ENCODE measurements around the gene SBF2. TPM values are rescaled to one million over a fixed set of nuclear protein-coding genes. Genes with fewer than 3 reads are reported as not detected.

Gene SBF2
- total and polyA plus RNA-seq, 2 of the 13 experiments (the other 11 are each of a cell fraction or from before 2014, with no cell fraction given): 24.0 to 45.8 TPM

DNA sequence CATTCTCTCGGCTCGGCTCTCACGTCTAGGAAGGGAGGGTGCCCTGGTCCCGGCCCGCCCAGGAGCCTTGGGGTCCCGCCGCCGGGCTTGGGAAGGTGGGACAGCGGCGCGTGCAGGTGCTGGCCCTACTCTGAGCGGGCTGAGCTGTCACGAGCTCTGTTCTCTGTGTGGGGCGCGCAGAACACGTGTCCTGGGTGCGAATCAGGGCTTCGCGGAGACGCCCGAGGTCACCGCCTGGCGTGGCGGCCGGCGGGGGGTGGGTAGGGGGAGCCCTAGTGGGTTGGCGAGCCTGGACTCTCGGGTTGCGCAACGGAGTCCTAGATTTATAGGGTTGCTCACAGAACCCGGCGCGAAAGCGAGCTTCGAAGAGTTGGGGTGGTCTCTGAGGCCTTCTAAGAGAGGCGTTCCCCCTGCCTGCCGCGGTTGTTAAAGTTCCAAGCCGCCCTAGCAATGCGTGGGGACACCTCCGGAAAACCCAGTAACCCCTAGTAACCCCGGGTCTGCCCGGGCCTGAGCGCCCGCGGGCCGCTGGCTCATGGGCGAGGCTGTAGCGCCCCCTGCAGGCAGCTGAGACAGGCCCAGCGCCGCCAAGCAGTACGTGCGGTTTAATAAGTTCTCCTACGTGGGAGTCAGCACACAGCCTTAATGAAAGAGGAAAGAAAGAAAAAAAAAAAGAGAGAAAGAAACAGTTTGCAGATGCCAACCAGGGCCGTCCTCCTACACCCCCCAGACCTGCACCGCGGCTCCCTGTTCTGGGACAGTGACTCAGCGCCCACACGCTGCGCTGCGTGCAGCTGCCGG, 13.6 kb upstream of the SBF2 start (continued):
- no peak for TF ChIP-seq FLYWCH1 (CRISPR knock-in tag; IDR thresholded peaks at IDR 0.05)
- TF ChIP-seq HMG20A (CRISPR knock-in tag; IDR thresholded peaks at IDR 0.05; ENCODE audit: borderline replicate concordance): peak; percentile 11; the same call in 1 of the 2 replicates
- TF ChIP-seq, protein P1, sequence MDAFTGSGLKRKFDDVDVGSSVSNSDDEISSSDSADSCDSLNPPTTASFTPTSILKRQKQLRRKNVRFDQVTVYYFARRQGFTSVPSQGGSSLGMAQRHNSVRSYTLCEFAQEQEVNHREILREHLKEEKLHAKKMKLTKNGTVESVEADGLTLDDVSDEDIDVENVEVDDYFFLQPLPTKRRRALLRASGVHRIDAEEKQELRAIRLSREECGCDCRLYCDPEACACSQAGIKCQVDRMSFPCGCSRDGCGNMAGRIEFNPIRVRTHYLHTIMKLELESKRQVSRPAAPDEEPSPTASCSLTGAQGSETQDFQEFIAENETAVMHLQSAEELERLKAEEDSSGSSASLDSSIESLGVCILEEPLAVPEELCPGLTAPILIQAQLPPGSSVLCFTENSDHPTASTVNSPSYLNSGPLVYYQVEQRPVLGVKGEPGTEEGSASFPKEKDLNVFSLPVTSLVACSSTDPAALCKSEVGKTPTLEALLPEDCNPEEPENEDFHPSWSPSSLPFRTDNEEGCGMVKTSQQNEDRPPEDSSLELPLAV (CRISPR knock-in tag; conservative IDR thresholded peaks at IDR 0.05; ENCODE audit: low read depth): no peak
- TF ChIP-seq, protein P2, sequence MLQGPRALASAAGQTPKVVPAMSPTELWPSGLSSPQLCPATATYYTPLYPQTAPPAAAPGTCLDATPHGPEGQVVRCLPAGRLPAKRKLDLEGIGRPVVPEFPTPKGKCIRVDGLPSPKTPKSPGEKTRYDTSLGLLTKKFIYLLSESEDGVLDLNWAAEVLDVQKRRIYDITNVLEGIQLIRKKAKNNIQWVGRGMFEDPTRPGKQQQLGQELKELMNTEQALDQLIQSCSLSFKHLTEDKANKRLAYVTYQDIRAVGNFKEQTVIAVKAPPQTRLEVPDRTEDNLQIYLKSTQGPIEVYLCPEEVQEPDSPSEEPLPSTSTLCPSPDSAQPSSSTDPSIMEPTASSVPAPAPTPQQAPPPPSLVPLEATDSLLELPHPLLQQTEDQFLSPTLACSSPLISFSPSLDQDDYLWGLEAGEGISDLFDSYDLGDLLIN (CRISPR knock-in tag; IDR thresholded peaks at IDR 0.05; ENCODE audit: borderline replicate concordance): no peak
- peak; percentile 94 for TF ChIP-seq RAD21 (CRISPR knock-in tag; IDR thresholded peaks at IDR 0.05)
- no peak for TF ChIP-seq TBL1XR1 (IDR thresholded peaks at IDR 0.05; ENCODE audit: borderline replicate concordance, low read length, partially characterized antibody)
- TF ChIP-seq, protein P3, sequence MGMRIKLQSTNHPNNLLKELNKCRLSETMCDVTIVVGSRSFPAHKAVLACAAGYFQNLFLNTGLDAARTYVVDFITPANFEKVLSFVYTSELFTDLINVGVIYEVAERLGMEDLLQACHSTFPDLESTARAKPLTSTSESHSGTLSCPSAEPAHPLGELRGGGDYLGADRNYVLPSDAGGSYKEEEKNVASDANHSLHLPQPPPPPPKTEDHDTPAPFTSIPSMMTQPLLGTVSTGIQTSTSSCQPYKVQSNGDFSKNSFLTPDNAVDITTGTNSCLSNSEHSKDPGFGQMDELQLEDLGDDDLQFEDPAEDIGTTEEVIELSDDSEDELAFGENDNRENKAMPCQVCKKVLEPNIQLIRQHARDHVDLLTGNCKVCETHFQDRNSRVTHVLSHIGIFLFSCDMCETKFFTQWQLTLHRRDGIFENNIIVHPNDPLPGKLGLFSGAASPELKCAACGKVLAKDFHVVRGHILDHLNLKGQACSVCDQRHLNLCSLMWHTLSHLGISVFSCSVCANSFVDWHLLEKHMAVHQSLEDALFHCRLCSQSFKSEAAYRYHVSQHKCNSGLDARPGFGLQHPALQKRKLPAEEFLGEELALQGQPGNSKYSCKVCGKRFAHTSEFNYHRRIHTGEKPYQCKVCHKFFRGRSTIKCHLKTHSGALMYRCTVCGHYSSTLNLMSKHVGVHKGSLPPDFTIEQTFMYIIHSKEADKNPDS (CRISPR knock-in tag; IDR thresholded peaks at IDR 0.05): no peak
- TF ChIP-seq IRX3 (CRISPR knock-in tag; IDR thresholded peaks at IDR 0.05; ENCODE audit: borderline replicate concordance, low read depth): 0 out of 2 replicates have a peak, but pooled peaks have one; percentile 36
- TF ChIP-seq, protein P4, sequence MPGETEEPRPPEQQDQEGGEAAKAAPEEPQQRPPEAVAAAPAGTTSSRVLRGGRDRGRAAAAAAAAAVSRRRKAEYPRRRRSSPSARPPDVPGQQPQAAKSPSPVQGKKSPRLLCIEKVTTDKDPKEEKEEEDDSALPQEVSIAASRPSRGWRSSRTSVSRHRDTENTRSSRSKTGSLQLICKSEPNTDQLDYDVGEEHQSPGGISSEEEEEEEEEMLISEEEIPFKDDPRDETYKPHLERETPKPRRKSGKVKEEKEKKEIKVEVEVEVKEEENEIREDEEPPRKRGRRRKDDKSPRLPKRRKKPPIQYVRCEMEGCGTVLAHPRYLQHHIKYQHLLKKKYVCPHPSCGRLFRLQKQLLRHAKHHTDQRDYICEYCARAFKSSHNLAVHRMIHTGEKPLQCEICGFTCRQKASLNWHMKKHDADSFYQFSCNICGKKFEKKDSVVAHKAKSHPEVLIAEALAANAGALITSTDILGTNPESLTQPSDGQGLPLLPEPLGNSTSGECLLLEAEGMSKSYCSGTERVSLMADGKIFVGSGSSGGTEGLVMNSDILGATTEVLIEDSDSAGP (CRISPR knock-in tag; IDR thresholded peaks at IDR 0.05; ENCODE audit: borderline replicate concordance): peak; percentile 60; the same call in 1 of the 2 replicates
- no peak for TF ChIP-seq JDP2 (CRISPR knock-in tag; IDR thresholded peaks at IDR 0.05; ENCODE audit: borderline replicate concordance)
- no peak for TF ChIP-seq RAD51 (IDR thresholded peaks at IDR 0.05; ENCODE audit: borderline replicate concordance)
- no peak for TF ChIP-seq NFKBIZ (CRISPR knock-in tag; IDR thresholded peaks at IDR 0.05)
- no peak for TF ChIP-seq SP4 (CRISPR knock-in tag; IDR thresholded peaks at IDR 0.05)
- TF ChIP-seq ZNF264 (CRISPR knock-in tag; IDR thresholded peaks at IDR 0.05): no peak
- TF ChIP-seq, protein P5, sequence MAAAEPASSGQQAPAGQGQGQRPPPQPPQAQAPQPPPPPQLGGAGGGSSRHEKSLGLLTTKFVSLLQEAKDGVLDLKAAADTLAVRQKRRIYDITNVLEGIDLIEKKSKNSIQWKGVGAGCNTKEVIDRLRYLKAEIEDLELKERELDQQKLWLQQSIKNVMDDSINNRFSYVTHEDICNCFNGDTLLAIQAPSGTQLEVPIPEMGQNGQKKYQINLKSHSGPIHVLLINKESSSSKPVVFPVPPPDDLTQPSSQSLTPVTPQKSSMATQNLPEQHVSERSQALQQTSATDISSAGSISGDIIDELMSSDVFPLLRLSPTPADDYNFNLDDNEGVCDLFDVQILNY (CRISPR knock-in tag; conservative IDR thresholded peaks at IDR 0.05): 0 out of 2 replicates have a peak, but pooled peaks have one; percentile 18
- TF ChIP-seq SATB2 (CRISPR knock-in tag; IDR thresholded peaks at IDR 0.05): no peak
- no peak; the same call in 1 of the 2 replicates for TF ChIP-seq KDM4B (CRISPR knock-in tag; IDR thresholded peaks at IDR 0.05)
- TF ChIP-seq SMAD3 (CRISPR knock-in tag; IDR thresholded peaks at IDR 0.05): no peak
- TF ChIP-seq, protein P6, sequence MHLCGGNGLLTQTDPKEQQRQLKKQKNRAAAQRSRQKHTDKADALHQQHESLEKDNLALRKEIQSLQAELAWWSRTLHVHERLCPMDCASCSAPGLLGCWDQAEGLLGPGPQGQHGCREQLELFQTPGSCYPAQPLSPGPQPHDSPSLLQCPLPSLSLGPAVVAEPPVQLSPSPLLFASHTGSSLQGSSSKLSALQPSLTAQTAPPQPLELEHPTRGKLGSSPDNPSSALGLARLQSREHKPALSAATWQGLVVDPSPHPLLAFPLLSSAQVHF (CRISPR knock-in tag; IDR thresholded peaks at IDR 0.05): no peak
- TF ChIP-seq, protein P7, sequence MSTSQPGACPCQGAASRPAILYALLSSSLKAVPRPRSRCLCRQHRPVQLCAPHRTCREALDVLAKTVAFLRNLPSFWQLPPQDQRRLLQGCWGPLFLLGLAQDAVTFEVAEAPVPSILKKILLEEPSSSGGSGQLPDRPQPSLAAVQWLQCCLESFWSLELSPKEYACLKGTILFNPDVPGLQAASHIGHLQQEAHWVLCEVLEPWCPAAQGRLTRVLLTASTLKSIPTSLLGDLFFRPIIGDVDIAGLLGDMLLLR (CRISPR knock-in tag; IDR thresholded peaks at IDR 0.05): no peak
- TF ChIP-seq KDM3A (CRISPR knock-in tag; IDR thresholded peaks at IDR 0.05; ENCODE audit: low read depth): peak; percentile 74
